Mucosa of rectum (tissue), 2 donors: Measurements from ENCODE around the gene PLCXD3.

ENCODE experiments used
- H3K27ac ChIP-seq, 2 donors: one replicate each; pipeline ENCODE4 v1.7.0; 2013; ENCODE audit warnings: inconsistent platforms in 2 of 2, low read depth in 2 of 2, low read length in 2 of 2
- H3K27me3 ChIP-seq, 2 donors: one replicate each; pipeline ENCODE4 v1.7.0; 2013; ENCODE audit warnings: low read length in 2 of 2; ENCODE audit not compliant: control insufficient read depth in 2 of 2, insufficient read depth in 2 of 2
- H3K36me3 ChIP-seq, 2 donors: one replicate each; pipeline ENCODE4 v1.7.0; 2013; ENCODE audit warnings: low read length in 2 of 2; ENCODE audit not compliant: control insufficient read depth in 2 of 2, insufficient read depth in 2 of 2
- H3K4me1 ChIP-seq, 2 donors: one replicate each; pipeline ENCODE4 v1.7.0; 2013; ENCODE audit warnings: low read length in 2 of 2, mild to moderate bottlenecking in 1 of 2; ENCODE audit not compliant: control insufficient read depth in 2 of 2, insufficient read depth in 2 of 2
- H3K4me3 ChIP-seq, 2 donors: one replicate each; pipeline ENCODE4 v1.7.0; 2013; ENCODE audit warnings: low read length in 2 of 2
- H3K9ac ChIP-seq, 2 donors: one replicate each; pipeline ENCODE4 v1.7.0; 2013; ENCODE audit warnings: low read length in 2 of 2, low read depth in 1 of 2, mild to moderate bottlenecking in 1 of 2
- H3K9me3 ChIP-seq, 2 donors: one replicate each; pipeline ENCODE4 v1.7.0; 2013; ENCODE audit warnings: low read length in 2 of 2; ENCODE audit not compliant: control insufficient read depth in 2 of 2
- donor health status: healthy.
- donor health status: Normal muscosa, but diverticular disease.

The PLCXD3 gene

DNA sequence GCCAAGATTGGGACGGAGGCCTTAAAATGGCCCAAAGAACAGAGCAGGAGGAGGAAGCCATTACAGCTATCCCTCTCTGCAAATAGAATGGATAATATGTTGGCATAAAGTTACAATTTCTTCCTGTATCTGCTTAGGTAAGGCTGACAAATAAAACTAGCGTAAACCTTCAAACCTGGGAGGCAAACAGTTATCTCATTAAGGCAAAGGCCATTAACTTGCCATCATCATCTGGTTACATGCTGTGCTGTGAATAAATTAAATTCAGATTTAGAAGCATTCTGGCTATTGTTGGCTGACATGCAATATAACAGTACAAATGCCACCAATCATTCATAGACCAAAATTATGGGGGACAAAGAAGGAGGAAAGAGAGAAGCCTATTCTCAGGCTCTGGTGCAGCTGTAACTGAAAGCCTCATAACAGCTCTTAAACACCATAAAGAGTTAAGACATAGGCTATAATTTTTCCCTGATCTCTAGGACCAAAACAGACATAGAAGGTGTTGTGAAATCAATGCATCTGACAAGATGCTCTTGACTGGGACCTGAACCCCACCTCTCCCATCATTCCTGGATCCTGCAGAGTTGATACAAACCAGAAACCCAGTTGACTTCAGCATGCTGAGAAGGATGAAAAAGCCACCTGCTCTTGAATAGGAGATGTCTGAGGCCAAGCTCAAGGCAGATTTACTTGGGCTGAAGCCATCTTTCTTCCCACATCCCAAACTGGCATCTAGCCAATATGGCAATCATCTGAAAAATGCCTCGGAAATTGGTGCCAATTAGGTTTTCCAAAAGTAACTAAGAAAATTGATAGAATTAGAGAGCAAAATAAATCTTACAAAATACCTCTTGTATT is 62.5 kb downstream of the PLCXD3 start:
- H3K9me3 ChIP-seq: no peaks in the 10 kb centered on the region
- H3K9ac ChIP-seq: no peak overlapping the region
- H3K27me3 ChIP-seq: no peaks in the 10 kb centered on the region
- no peak overlapping the region for H3K4me3 ChIP-seq
- H3K4me1 ChIP-seq: no peaks in the 10 kb centered on the region
- H3K27ac ChIP-seq: no peak overlapping the region
- H3K36me3 ChIP-seq: no peaks in the 10 kb centered on the region

GRCh38 chr5:41445937-41446563 is 64.4 kb downstream of the PLCXD3 start:
- Histone ChIP-seq H3K9me3 (no peaks in the 10 kb centered on the region), H3K27ac (no peak overlapping the region), H3K36me3 (no peaks in the 10 kb centered on the region), H3K4me1 (no peaks in the 10 kb centered on the region), H3K9ac (no peak overlapping the region), H3K4me3 (no peak overlapping the region), H3K27me3 (no peaks in the 10 kb centered on the region)

DNA sequence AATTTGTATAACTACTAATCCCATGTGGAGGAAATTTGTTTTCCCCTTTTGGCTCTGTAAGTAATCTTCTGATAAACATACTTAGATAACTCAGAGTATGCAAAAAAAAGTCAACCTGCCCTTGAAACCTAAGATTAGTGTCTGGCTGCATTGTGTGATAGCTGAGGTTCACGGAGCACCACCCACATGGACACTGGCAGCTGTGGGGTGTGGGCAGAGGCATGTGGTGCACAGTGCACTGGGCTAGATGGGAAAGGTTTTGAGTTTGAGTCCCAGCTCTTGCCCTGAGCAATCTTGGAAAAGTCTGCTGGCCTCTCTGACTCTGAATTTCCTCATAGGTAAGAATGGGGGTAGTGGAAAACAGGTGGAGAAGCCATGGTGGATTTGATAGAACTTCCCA is 75.1 kb downstream of the PLCXD3 start:
- Histone ChIP-seq H3K9ac (no peak overlapping the region), H3K27ac (no peak overlapping the region), H3K9me3 (no peaks in the 10 kb centered on the region), H3K27me3 (no peaks in the 10 kb centered on the region), H3K36me3 (no peaks in the 10 kb centered on the region), H3K4me1 (no peaks in the 10 kb centered on the region), H3K4me3 (no peak overlapping the region)

DNA sequence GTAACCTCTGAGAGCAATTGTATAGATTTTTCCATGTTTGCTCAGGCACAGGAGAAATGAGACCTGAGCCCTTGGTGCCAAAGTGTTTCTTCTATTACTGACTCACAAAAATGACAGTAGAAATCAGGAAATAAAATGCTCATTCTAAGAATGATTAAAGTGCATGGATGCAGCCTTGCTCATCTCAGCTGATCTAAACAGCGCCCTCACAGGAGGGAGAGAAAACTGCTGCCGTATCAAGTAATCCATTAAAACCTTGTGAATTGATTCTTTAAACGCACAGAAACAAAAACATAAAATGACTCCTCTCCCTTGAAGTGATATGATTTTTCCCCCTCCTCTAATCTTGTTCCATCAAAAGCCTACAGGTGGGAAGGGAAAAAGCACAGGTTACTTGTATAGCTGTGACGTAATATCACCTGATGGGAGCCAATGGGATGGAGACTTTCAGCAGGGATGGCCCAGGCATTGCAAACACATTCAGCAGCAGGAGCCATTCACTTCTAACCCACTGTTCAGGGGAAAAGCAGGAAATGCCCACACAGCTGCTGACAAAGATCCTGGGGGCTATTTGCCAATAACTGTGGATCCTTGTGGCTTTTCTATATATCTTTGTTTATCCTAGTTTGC is 76.7 kb downstream of the PLCXD3 start:
- Histone ChIP-seq H3K36me3 (no peaks in the 10 kb centered on the region), H3K4me1 (no peaks in the 10 kb centered on the region), H3K9ac (no peak overlapping the region), H3K27ac (no peak overlapping the region), H3K27me3 (no peaks in the 10 kb centered on the region), H3K9me3 (no peaks in the 10 kb centered on the region), H3K4me3 (no peak overlapping the region)

GRCh38 chr5:41432481-41433253 is 77.7 kb downstream of the PLCXD3 start:
- no peaks in the 10 kb centered on the region for H3K9me3 ChIP-seq
- no peaks in the 10 kb centered on the region for H3K27me3 ChIP-seq
- no peaks in the 10 kb centered on the region for H3K36me3 ChIP-seq
- H3K4me1 ChIP-seq: no peaks in the 10 kb centered on the region
- no peak overlapping the region for H3K27ac ChIP-seq
- no peak overlapping the region for H3K9ac ChIP-seq
- H3K4me3 ChIP-seq: no peak overlapping the region

DNA sequence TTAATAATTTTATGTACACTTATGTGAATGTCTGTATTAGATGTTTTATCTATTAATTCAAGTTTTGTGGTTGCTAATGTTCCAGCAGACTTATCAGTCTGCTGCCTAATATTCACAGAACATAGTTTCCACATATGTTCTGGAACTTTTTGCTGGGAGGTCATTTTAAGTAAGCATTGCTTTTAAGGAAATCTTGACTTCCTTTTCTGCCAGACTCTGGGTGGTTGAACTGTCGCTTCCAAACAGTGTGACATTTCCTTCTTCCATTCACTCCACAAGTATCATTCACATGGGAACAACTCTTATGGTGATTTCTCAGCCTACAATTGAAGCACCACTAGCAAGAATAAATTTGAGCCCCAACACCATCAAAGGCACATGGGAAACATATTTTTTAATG is 82.9 kb downstream of the PLCXD3 start:
- H3K27ac ChIP-seq: no peak overlapping the region
- H3K9me3 ChIP-seq: no peaks in the 10 kb centered on the region
- H3K4me1 ChIP-seq: no peaks in the 10 kb centered on the region
- H3K27me3 ChIP-seq: no peaks in the 10 kb centered on the region
- no peak overlapping the region for H3K4me3 ChIP-seq
- no peaks in the 10 kb centered on the region for H3K36me3 ChIP-seq
- H3K9ac ChIP-seq: no peak overlapping the region

GRCh38 chr5:41425736-41426135 is 84.7 kb downstream of the PLCXD3 start:
- H3K36me3 ChIP-seq: no peaks in the 10 kb centered on the region
- no peak overlapping the region for H3K27ac ChIP-seq
- no peak overlapping the region for H3K9ac ChIP-seq
- H3K9me3 ChIP-seq: no peaks in the 10 kb centered on the region
- no peaks in the 10 kb centered on the region for H3K27me3 ChIP-seq
- no peaks in the 10 kb centered on the region for H3K4me1 ChIP-seq
- no peak overlapping the region for H3K4me3 ChIP-seq

DNA sequence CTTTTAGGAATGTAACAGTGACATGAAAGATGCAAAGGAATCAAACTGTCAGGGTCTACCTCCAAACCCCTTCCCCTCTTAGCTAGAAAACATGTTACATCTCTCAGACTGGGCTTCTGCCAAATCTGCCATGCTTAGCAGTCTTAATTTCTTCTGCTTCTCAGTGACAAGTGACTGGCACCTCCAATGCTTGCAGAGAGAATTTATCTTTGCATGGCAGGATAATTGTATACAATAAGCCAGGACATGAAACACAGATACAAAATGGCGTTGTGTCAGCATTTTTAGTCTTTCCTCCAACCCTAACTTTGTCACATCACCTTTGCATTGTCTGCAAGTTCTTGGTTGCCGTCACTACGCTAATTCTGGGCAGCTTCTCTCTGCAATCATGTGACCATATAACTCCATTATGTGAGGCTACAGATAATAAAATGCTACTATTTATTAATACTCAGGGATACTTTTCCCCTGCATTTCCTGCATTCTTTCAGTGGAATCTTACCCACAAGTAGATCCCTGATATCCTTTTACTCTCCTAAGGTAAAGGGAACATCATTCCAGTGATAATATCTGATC is 89.8 kb downstream of the PLCXD3 start:
- no peak overlapping the region for H3K9ac ChIP-seq
- no peaks in the 10 kb centered on the region for H3K4me1 ChIP-seq
- H3K27ac ChIP-seq: no peak overlapping the region
- H3K36me3 ChIP-seq: no peaks in the 10 kb centered on the region
- no peaks in the 10 kb centered on the region for H3K27me3 ChIP-seq
- H3K9me3 ChIP-seq: no peaks in the 10 kb centered on the region
- no peak overlapping the region for H3K4me3 ChIP-seq

DNA sequence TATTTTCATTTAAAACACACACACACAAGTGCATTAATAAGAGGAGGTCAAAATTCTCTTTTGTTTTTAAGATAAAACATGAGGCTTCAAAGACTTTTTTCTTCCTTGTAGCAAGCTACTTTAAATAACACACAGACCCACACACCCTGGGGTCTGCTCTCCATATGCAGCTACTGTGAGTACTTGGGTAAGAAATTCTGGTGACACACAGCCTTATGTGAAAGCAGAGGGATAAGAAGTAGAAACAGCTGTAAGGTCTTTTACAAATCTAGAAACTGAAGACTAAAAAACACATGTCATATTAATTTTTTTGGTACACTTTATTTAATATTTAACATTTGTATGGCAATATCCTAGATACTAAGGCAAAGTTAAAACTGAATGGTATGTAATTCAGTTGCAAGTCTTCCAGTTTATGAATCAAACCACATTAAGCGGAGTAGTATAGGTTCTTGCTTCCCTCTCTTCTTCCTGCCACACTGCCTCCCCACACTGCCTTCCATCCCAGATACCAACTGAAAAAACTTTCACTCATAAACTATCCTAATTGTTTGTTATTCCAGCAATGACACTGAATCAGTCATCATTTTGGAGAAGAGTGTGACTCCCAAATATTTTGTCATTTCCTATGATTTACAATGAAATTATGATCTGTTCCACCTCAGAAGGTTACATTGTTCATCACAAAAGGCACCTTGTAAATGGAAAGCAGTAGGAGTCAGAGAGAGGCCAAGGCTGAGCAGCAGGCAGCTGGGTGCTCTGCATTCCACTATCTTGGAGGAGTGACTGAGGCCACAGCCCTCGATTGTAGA is 92.0 kb downstream of the PLCXD3 start:
- no peak overlapping the region for H3K4me3 ChIP-seq
- H3K36me3 ChIP-seq: no peaks in the 10 kb centered on the region
- H3K9me3 ChIP-seq: no peaks in the 10 kb centered on the region
- H3K27ac ChIP-seq: no peak overlapping the region
- H3K27me3 ChIP-seq: no peaks in the 10 kb centered on the region
- no peaks in the 10 kb centered on the region for H3K4me1 ChIP-seq
- H3K9ac ChIP-seq: no peak overlapping the region
